ENCODE measurements around the gene CD82. TPM values are rescaled to one million over a fixed set of nuclear protein-coding genes. Genes with fewer than 3 reads are reported as not detected.

CD82 gene
- total RNA-seq, 1 donor from 2014 or later: 475 TPM

GRCh38 chr11:44627165-44627789 is 61.8 kb downstream of the CD82 start:
- intact Hi-C loops (cut with micrococcal nuclease): no loop called here

- intact Hi-C loops (cut with micrococcal nuclease): no loop called here
Observed at GRCh38 chr11:44627911-44628729, 62.7 kb downstream of the CD82 start.

GRCh38 chr11:44628730-44629700 is 63.6 kb downstream of the CD82 start:
- intact Hi-C loops (cut with micrococcal nuclease): no loop called here

- intact Hi-C loops (cut with micrococcal nuclease): no loop called here
Observed at GRCh38 chr11:44629732-44630345, 64.4 kb downstream of the CD82 start.

GRCh38 chr11:44630511-44631210 is 65.2 kb downstream of the CD82 start:
- intact Hi-C loops (cut with micrococcal nuclease): no loop called here

- intact Hi-C loops (cut with micrococcal nuclease): loop anchor here (1.0 kb wide), 1 partner anchor 75 kb away; no protein-coding TSS in a partner anchor
Observed at GRCh38 chr11:44631831-44632230, 66.4 kb downstream of the CD82 start.

GRCh38 chr11:44632466-44633123 is 67.1 kb downstream of the CD82 start:
- intact Hi-C loops (cut with micrococcal nuclease): loop anchor here (1.0 kb wide), 3 partner anchors 75 to 279 kb away; no protein-coding TSS in a partner anchor

GRCh38 chr11:44633641-44634040 is 68.2 kb downstream of the CD82 start:
- intact Hi-C loops (cut with micrococcal nuclease): loop anchor here (1.0 kb wide), 2 partner anchors 94 to 278 kb away; no protein-coding TSS in a partner anchor

- intact Hi-C loops (cut with micrococcal nuclease): no loop called here
Observed at GRCh38 chr11:44634401-44635281, 69.2 kb downstream of the CD82 start.

- intact Hi-C loops (cut with micrococcal nuclease): no loop called here
Observed at GRCh38 chr11:44637487-44637886, 72.0 kb downstream of the CD82 start.

GRCh38 chr11:44638032-44638431 is 72.6 kb downstream of the CD82 start:
- intact Hi-C loops (cut with micrococcal nuclease): no loop called here

- intact Hi-C loops (cut with micrococcal nuclease): loop anchor here (10.0 kb wide), 1 partner anchor 338 kb away; no protein-coding TSS in a partner anchor
Observed at GRCh38 chr11:44643217-44643616, 77.8 kb downstream of the CD82 start.

- intact Hi-C loops (cut with micrococcal nuclease): loop anchor here (10.0 kb wide), 1 partner anchor 341 kb away; no protein-coding TSS in a partner anchor
Observed at GRCh38 chr11:44645827-44646226, 80.4 kb downstream of the CD82 start.

GRCh38 chr11:44647255-44647955 is 81.9 kb downstream of the CD82 start:
- intact Hi-C loops (cut with micrococcal nuclease): loop anchor here (10.0 kb wide), 1 partner anchor 343 kb away; no protein-coding TSS in a partner anchor

GRCh38 chr11:44648109-44648508 is 82.6 kb downstream of the CD82 start:
- intact Hi-C loops (cut with micrococcal nuclease): loop anchor here (10.0 kb wide), 1 partner anchor 343 kb away; no protein-coding TSS in a partner anchor

GRCh38 chr11:44651535-44652155 is 86.2 kb downstream of the CD82 start:
- intact Hi-C loops (cut with micrococcal nuclease): no loop called here

GRCh38 chr11:44652901-44653644 is 87.6 kb downstream of the CD82 start:
- intact Hi-C loops (cut with micrococcal nuclease): no loop called here
